ENCODE data around the gene CMTR1. TPM values are rescaled to one million over a fixed set of nuclear protein-coding genes. Genes with fewer than 3 reads are reported as not detected.

Gene CMTR1
- total RNA-seq, 2 donors from 2014 or later = 26.1 to 34.7 TPM

GRCh38 chr6:37504024-37504423, 71.0 kb downstream of the CMTR1 start:
- ATAC-seq (ENCODE audit: insufficient number of reproducible peaks, low FRiP score, low read depth) = no peak
- TF ChIP-seq CTCF (IDR thresholded peaks at IDR 0.05) = no peak
- Histone ChIP-seq H3K9me3 (no peaks in the 10 kb centered on the region), H3K27me3 (replicated peaks; ENCODE audit: insufficient read depth) (no peaks in the 10 kb centered on the region), H3K4me1 (ENCODE audit: control insufficient read depth in 1 of 2, low read depth in 2 of 2) (peaks cover 0 to 4% of the 10 kb centered on the region in 2 donors), H3K36me3 (no peaks in the 10 kb centered on the region), H3K4me3 (no peak overlapping the region), H3K27ac (no peak overlapping the region)
- no peak for DNase-seq (ENCODE audit: low spot score)

- no peaks in the 10 kb centered on the region for H3K9me3 ChIP-seq
- H3K4me3 ChIP-seq = no peak overlapping the region
- no peak for TF ChIP-seq CTCF (IDR thresholded peaks at IDR 0.05)
- no peaks in the 10 kb centered on the region for H3K27me3 ChIP-seq (replicated peaks; ENCODE audit: insufficient read depth)
- no peak for ATAC-seq (ENCODE audit: insufficient number of reproducible peaks, low FRiP score, low read depth)
- no peak for DNase-seq (ENCODE audit: low spot score)
- no peaks in the 10 kb centered on the region for H3K4me1 ChIP-seq (ENCODE audit: control insufficient read depth in 1 of 2, low read depth in 2 of 2)
- H3K36me3 ChIP-seq = no peaks in the 10 kb centered on the region
- no peak overlapping the region for H3K27ac ChIP-seq
These were observed 73.5 kb downstream of the CMTR1 start for GRCh38 chr6:37506479-37506878.

- Histone ChIP-seq H3K4me1 (ENCODE audit: control insufficient read depth in 1 of 2, low read depth in 2 of 2) (no peaks in the 10 kb centered on the region), H3K36me3 (no peaks in the 10 kb centered on the region), H3K9me3 (no peaks in the 10 kb centered on the region), H3K4me3 (no peak overlapping the region), H3K27ac (no peak overlapping the region), H3K27me3 (replicated peaks; ENCODE audit: insufficient read depth) (no peaks in the 10 kb centered on the region)
- ATAC-seq (ENCODE audit: insufficient number of reproducible peaks, low FRiP score, low read depth) (no peak), DNase-seq (ENCODE audit: low spot score) (no peak)
- no peak for TF ChIP-seq CTCF (IDR thresholded peaks at IDR 0.05)
These were observed 74.1 kb downstream of the CMTR1 start for GRCh38 chr6:37507077-37507476.

GRCh38 chr6:37507690-37508421, 74.8 kb downstream of the CMTR1 start:
- H3K36me3 ChIP-seq = no peaks in the 10 kb centered on the region
- no peaks in the 10 kb centered on the region for H3K4me1 ChIP-seq (ENCODE audit: control insufficient read depth in 1 of 2, low read depth in 2 of 2)
- TF ChIP-seq CTCF (IDR thresholded peaks at IDR 0.05) = no peak
- H3K4me3 ChIP-seq = no peak overlapping the region
- DNase-seq (ENCODE audit: low spot score) (no peak), ATAC-seq (ENCODE audit: insufficient number of reproducible peaks, low FRiP score, low read depth) (no peak)
- no peaks in the 10 kb centered on the region for H3K9me3 ChIP-seq
- no peaks in the 10 kb centered on the region for H3K27me3 ChIP-seq (replicated peaks; ENCODE audit: insufficient read depth)
- no peak overlapping the region for H3K27ac ChIP-seq

GRCh38 chr6:37511201-37511600, 78.2 kb downstream of the CMTR1 start:
- H3K9me3 ChIP-seq = no peaks in the 10 kb centered on the region
- no peak for TF ChIP-seq CTCF (IDR thresholded peaks at IDR 0.05)

More at GRCh38 chr6:37511201-37511600, 78.2 kb downstream of the CMTR1 start:
- DNase-seq (ENCODE audit: low spot score) (no peak), ATAC-seq (ENCODE audit: insufficient number of reproducible peaks, low FRiP score, low read depth) (no peak)
- no peaks in the 10 kb centered on the region for H3K36me3 ChIP-seq
- no peaks in the 10 kb centered on the region for H3K27me3 ChIP-seq (replicated peaks; ENCODE audit: insufficient read depth)
- H3K27ac ChIP-seq = no peak overlapping the region
- peaks cover 4% of the 10 kb centered on the region in 2 donors for H3K4me1 ChIP-seq (ENCODE audit: control insufficient read depth in 1 of 2, low read depth in 2 of 2)
- H3K4me3 ChIP-seq = no peak overlapping the region

Measured in thoracic aorta (tissue), 2 donors.